Endometrial microvascular endothelial cells (primary cell): Measurements from ENCODE around the gene NFIX. TPM values are rescaled to one million over a fixed set of nuclear protein-coding genes. Genes with fewer than 3 reads are reported as not detected.

ENCODE experiments used
- in situ Hi-C: cut with HindIII; loops from 2 replicates; pipeline ENCODE4 v1.10.0; 2017; ENCODE audit warnings: low sequenced_read_pairs, low pct_unique_long_range_greater_than_20kb; ENCODE audit errors: inconsistent ontology term
- total RNA-seq: library from RNA; depleted of rRNA; stranded (reverse); fragments of >200 nt; gene quantifications from one replicate; pipeline ENCODE4 v1.2.3, GENCODE V29; 2015; ENCODE audit errors: inconsistent ontology term

NFIX gene
- total RNA-seq, 1 donor from 2014 or later = 7.9 TPM

- in situ Hi-C loops = no loop called here
Measured at GRCh38 chr19:13003081-13003480, 7.8 kb downstream of the NFIX start.

- in situ Hi-C loops = no loop called here
Measured at GRCh38 chr19:13004273-13004672, 9.0 kb downstream of the NFIX start.

- in situ Hi-C loops = no loop called here
Measured at GRCh38 chr19:13005253-13005652, 10.0 kb downstream of the NFIX start.

- in situ Hi-C loops = no loop called here
Measured at GRCh38 chr19:13005861-13006370, 10.6 kb downstream of the NFIX start.

GRCh38 chr19:13006431-13007281 lies 11.4 kb downstream of the NFIX start:
- in situ Hi-C loops = no loop called here

- in situ Hi-C loops = no loop called here
Measured at GRCh38 chr19:13007292-13008045, 12.2 kb downstream of the NFIX start.

GRCh38 chr19:13008926-13009787 lies 13.9 kb downstream of the NFIX start:
- in situ Hi-C loops = no loop called here

GRCh38 chr19:13010038-13010991 lies 15.0 kb downstream of the NFIX start:
- in situ Hi-C loops = no loop called here

- in situ Hi-C loops = no loop called here
Measured at GRCh38 chr19:13010992-13011652, 15.8 kb downstream of the NFIX start.

GRCh38 chr19:13011653-13012389 lies 16.5 kb downstream of the NFIX start:
- in situ Hi-C loops = no loop called here

GRCh38 chr19:13012390-13012689 lies 17.1 kb downstream of the NFIX start:
- in situ Hi-C loops = no loop called here

- in situ Hi-C loops = no loop called here
Measured at GRCh38 chr19:13012690-13013608, 17.7 kb downstream of the NFIX start.

GRCh38 chr19:13013649-13014048 lies 18.4 kb downstream of the NFIX start:
- in situ Hi-C loops = no loop called here

- in situ Hi-C loops = no loop called here
Measured at GRCh38 chr19:13014101-13014920, 19.0 kb downstream of the NFIX start.

- in situ Hi-C loops = no loop called here
Measured at GRCh38 chr19:13014921-13015280, 19.6 kb downstream of the NFIX start.
